Activated CD4-positive, alpha-beta T cell treated with anti-CD3 and anti-CD28 coated beads for 36 hours (primary cell): ENCODE data around the gene CRLF2. TPM values are rescaled to one million over a fixed set of nuclear protein-coding genes. Genes with fewer than 3 reads are reported as not detected.
"Not testable (repeated sequence)": the region's sequence is repeated elsewhere in the genome, so short reads cannot be mapped to it uniquely, and the experiment has no call there.

ENCODE experiments used
- ATAC-seq: fragments of 200-7000 bp; cut with Tn5 transposase; one replicate; pipeline ENCODE4 v1.10.0; 2021; ENCODE audit warnings: mild to moderate bottlenecking, moderate library complexity
- CTCF ChIA-PET: fragments of 350-600 bp; sonication (Branson Sonifier 250); formaldehyde crosslinking; loops from one replicate; lab custom pipeline; 2021; ENCODE audit warnings: antibody characterized with exemption; lab: Charles Lee
- POLR2A ChIA-PET: fragments of 350-600 bp; sonication (Branson Sonifier 250); formaldehyde crosslinking; loops from one replicate; lab custom pipeline; 2021; ENCODE audit warnings: antibody characterized with exemption, inconsistent platforms; lab: Charles Lee
- DNase-seq: peaks from one replicate; pipeline ENCODE4 v3.0.0-alpha.2; 2020
- H3K27ac Mint-ChIP-seq: one replicate; pipeline ENCODE4 v1.8.0; 2021; ENCODE audit warnings: mixed read lengths
- H3K27me3 Mint-ChIP-seq: one replicate; pipeline ENCODE4 v1.8.0; 2021; ENCODE audit warnings: mixed read lengths
- H3K36me3 Mint-ChIP-seq: one replicate; pipeline ENCODE4 v1.8.0; 2021; ENCODE audit warnings: low read depth, mixed read lengths
- H3K4me1 Mint-ChIP-seq: one replicate; pipeline ENCODE4 v1.8.0; 2021; ENCODE audit warnings: mixed read lengths
- H3K4me3 Mint-ChIP-seq: one replicate; pipeline ENCODE4 v1.8.0; 2021; ENCODE audit warnings: mild to moderate bottlenecking, moderate library complexity, mixed read lengths
- H3K9me3 Mint-ChIP-seq: one replicate; pipeline ENCODE4 v1.8.0; 2021; ENCODE audit warnings: low read depth, mixed read lengths
- intact Hi-C, 2 experiments: fragments of 100-400 bp; cut with DNase I in 1 of 2; cut with micrococcal nuclease in 1 of 2; formaldehyde crosslinking; loops; one replicate each; pipeline versions ENCODE4 v1.14.2 to v1.15.1; 2022 to 2024; cut with DNase I, micrococcal nuclease
- total RNA-seq, 2 experiments: library from RNA; stranded (reverse); gene quantifications; one replicate each; pipeline ENCODE4 v1.2.3, GENCODE V29; 2021

CRLF2 gene
- total RNA-seq, 2 experiments from 2014 or later: 1.3 to 1.7 TPM

DNA sequence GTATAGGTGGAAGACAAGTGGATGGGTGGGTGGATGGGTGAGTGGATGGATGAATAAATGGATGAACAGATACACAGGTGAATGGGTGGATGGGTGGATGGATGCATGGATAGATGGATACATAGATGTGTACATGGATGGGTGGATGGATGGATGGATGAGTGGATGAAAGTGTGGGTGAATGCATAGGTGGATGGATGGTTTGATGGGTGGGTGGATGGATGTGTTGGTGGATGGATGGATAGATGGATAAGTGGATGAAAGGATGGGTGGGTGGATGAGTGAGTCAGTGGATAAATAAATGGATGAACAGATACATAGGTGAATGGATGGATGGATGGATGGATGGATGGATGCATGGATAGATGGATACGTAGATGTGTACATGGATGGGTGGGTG is 1.6 kb downstream of the CRLF2 start:
- H3K27me3 Mint-ChIP-seq: peaks cover 15% of the 10 kb centered on the region
- H3K36me3 Mint-ChIP-seq: no peaks in the 10 kb centered on the region
- peaks cover 1% of the 10 kb centered on the region for H3K9me3 Mint-ChIP-seq
- POLR2A ChIA-PET: no interaction called here
- H3K4me3 Mint-ChIP-seq: no peak overlapping the region
- intact Hi-C loops: no loop called here
- H3K27ac Mint-ChIP-seq: no peak overlapping the region
- ATAC-seq: no peak
- CTCF ChIA-PET: no interaction called here
- no peak for DNase-seq
- peaks cover 35% of the 10 kb centered on the region for H3K4me1 Mint-ChIP-seq

DNA sequence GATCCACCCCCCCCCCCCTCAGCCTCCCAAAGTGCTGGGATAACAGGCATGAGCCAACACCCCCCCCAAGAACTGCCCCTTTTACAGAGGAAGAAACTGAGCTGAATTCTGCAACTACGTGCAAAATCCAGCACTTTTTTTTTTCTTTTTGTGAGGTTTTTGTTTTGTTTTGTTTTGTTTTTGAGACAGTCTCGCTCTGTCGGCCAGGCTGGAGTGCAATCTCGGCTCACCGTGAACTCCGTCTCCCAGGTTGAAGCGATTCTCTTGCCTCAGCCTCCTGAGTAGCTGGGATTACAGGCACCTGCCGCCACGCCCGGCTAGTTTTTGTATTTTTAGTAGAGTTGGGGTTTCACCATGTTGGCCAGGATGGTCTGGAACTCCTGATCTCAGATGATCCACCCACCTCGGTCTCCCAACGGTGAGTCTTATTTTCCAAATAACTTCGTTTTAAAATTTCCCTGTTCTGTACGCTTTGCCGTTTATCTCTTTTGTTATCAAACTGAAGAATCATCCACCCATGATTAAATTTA is 4.9 kb downstream of the CRLF2 start:
- Mint-ChIP-seq H3K36me3 (no peaks in the 10 kb centered on the region), H3K9me3 (peaks cover 1% of the 10 kb centered on the region), H3K4me3 (peak overlapping the region; percentile 50), H3K27ac (peak overlapping the region; percentile 69), H3K27me3 (peaks cover 7% of the 10 kb centered on the region), H3K4me1 (peaks cover 35% of the 10 kb centered on the region)
- ChIA-PET CTCF (no interaction called here), POLR2A (no interaction called here)
- DNase-seq: no peak
- intact Hi-C loops: loop anchor here in 1 of 2 experiments (1.0 to 5.0 kb wide), 6 partner anchors 18 to 1295 kb away; partner anchors contain the start of genes ASMTL, DHRSX, P2RY8 and SLC25A6
- ATAC-seq: no peak

DNA sequence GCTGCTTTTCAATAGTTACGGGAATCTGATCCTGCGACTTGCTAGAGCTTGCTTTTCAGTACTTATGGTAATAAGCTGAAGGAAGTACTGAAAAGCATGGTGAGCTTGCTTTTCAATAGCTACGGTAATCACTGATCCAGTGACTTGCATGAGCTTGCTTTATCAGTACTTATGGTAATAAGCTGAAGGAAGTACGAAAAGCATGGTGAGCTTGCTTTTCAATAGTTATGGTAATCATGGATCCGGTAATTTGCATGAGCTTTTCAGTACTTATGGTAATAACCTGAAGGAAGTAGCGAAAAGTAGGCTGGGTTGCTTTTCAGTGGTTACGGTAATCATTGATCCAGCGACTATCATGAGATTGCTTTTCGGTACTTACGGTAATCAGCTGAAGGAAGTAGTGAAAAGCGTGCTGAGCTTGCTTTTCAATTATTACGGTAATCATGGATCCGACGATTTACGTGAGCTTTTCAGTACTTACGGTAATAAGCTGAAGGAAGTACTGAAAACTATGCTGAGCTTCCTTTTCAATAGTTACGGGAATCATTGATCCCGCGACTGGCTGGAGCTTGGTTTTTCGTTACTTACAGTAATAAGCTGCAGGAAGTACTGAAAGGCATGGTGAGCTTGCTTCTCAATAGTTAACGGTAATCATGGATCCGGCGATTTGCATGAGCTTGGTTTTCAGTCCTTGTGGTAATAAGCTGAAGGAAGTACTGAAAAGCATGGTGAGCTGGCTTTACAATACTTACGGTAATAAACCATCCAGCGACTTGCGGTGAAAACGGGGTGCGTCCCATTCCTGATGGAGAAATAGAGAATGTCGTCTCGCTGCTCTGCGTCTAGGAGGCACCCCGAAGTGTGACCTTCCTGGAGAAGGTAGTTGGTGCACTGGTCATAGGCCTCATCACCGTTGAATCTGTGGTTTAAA is 6.5 kb downstream of the CRLF2 start:
- Mint-ChIP-seq H3K4me3 (peak overlapping the region; percentile 67), H3K36me3 (no peaks in the 10 kb centered on the region), H3K4me1 (peaks cover 29% of the 10 kb centered on the region), H3K27ac (peak overlapping the region; percentile 42), H3K9me3 (no peaks in the 10 kb centered on the region), H3K27me3 (peaks cover 4% of the 10 kb centered on the region)
- ChIA-PET POLR2A (no interaction called here), CTCF (no interaction called here)
- ATAC-seq: peak; percentile 53
- intact Hi-C loops: loop anchor here (1.0 to 5.0 kb wide), 4 partner anchors 40 to 1296 kb away; partner anchors contain the start of genes DHRSX (in 1 of the 2), P2RY8 (in 1 of the 2), SLC25A6 (in 1 of the 2) and ZBED1 (in 1 of the 2)
- peak; percentile 46 for DNase-seq

DNA sequence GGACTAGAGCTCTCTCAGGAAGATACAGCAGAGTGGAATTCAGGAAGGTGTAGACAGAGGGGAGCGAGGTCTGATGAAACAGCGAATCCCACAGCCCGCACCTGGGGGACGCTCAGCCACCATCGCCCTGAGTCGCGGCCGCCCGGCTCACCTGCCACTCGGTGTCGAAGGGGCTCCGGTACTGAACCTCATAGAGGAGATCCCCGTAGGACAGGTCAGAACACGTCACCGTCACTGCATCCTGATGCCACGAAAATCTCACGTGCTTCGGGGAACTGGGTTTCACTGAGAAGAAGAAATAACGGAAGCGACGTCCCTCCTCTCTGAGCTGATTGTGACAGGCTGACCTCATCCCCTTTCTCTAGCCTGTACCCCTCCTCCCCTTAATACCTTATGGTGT is 10.2 kb downstream of the CRLF2 start:
- ChIA-PET POLR2A (no interaction called here), CTCF (no interaction called here)
- Mint-ChIP-seq H3K4me3 (no peak overlapping the region), H3K9me3 (no peaks in the 10 kb centered on the region), H3K4me1 (peaks cover 13% of the 10 kb centered on the region), H3K36me3 (no peaks in the 10 kb centered on the region), H3K27me3 (no peaks in the 10 kb centered on the region), H3K27ac (no peak overlapping the region)
- ATAC-seq: no peak
- DNase-seq: no peak
- intact Hi-C loops: no loop called here

DNA sequence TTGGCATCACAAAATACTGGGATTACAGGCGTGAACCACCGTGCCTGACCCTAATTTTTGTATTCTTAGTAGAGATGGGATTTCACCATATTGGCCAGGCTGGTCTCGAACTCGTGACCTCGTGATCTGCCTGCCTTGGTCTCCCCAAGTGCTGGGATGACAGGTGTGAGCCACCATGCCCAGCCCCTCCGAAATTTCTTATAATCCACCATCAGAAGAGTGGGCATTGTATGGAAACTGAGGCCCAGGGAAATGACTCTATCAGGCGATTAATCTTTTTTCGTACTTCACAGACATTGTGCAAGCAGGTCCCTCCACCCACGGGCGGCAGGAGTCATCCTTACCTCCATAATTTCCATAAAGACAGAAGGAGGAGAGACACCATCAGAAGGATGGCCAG is 16.0 kb downstream of the CRLF2 start:
- intact Hi-C loops: no loop called here
- Mint-ChIP-seq H3K9me3 (no peaks in the 10 kb centered on the region), H3K36me3 (no peaks in the 10 kb centered on the region), H3K4me3 (no peak overlapping the region), H3K27me3 (no peaks in the 10 kb centered on the region), H3K27ac (no peak overlapping the region), H3K4me1 (no peaks in the 10 kb centered on the region)
- ATAC-seq: no peak
- ChIA-PET CTCF (no interaction called here), POLR2A (no interaction called here)
- DNase-seq: no peak

DNA sequence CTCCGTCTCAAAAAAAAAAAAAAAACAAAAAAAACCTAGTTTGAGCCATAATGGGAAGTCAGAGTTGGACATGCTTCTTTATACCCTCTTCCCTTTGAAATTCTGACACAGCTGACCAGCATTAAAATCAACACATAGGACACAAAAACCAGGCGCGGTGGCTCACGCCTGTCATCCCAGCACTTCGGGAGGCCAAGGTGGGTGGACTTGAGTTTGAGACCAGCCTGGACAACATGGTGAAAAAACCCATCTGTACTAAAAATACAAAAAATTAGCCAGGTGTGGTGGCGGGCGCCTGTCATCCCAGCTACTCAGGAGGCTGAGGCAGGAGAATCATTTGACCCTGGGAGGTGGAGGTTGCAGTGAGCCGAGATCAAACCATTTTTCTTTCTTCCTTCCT is 20.3 kb downstream of the CRLF2 start:
- CTCF ChIA-PET, H3K36me3 Mint-ChIP-seq, ATAC-seq, intact Hi-C loops, DNase-seq, H3K4me3 Mint-ChIP-seq, POLR2A ChIA-PET, H3K27me3 Mint-ChIP-seq, H3K27ac Mint-ChIP-seq, H3K4me1 Mint-ChIP-seq, H3K9me3 Mint-ChIP-seq: not testable (repeated sequence)

DNA sequence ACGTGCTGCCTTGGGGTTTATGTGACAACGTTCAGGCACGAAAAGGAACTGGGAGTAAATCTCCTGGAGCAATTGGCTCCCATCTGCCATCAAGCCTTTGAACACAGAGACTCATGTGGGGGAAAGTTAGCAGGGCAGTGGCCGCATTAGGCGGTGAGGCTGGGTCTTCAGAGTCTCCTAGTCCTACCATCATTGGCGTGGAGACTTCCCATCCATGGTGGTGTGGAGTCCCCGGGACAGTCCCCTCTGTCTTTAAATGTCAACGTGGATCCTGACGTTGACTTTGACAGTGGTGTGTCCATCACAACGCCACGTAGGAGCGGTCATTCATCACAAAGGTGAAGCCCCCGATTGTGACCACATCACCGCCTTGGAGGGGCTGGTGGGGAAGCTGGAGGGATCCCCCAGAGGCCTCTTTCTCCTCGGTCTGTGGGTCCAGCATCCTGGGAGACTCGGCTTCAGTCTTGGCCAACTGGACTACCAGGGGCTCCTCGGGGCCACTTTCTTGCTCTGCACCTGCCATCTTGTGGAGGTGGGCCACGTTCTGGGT is 21.8 kb downstream of the CRLF2 start:
- Mint-ChIP-seq H3K9me3 (no peaks in the 10 kb centered on the region), H3K27ac (no peak overlapping the region), H3K4me1 (no peaks in the 10 kb centered on the region), H3K4me3 (no peak overlapping the region), H3K36me3 (no peaks in the 10 kb centered on the region), H3K27me3 (no peaks in the 10 kb centered on the region)
- POLR2A ChIA-PET: no interaction called here
- DNase-seq (no peak), ATAC-seq (no peak)
- CTCF ChIA-PET: no interaction called here
- intact Hi-C loops: no loop called here

DNA sequence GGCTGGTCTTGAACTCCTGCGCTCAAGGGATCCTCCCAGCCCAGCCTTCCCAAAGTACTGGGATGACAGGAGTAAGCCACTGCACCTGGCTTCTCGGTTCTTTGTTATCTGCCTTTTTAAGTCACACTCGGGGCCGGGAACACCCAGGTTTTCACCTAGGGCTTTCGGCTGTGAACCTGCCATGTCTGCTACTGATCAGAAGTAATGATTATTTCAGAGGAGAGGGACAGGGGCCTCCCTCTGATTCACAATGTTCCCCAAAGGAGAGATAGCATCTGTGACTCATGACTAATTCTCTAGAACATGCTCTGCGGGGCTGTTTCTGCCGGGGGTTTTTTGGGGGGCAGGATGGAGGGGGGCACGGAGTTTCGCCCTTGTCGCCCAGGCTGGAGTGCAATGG is 26.9 kb downstream of the CRLF2 start:
- no peaks in the 10 kb centered on the region for H3K9me3 Mint-ChIP-seq
- intact Hi-C loops: no loop called here
- H3K4me1 Mint-ChIP-seq: peaks cover 3% of the 10 kb centered on the region
- ChIA-PET CTCF (no interaction called here), POLR2A (no interaction called here)
- no peaks in the 10 kb centered on the region for H3K27me3 Mint-ChIP-seq
- DNase-seq (no peak), ATAC-seq (no peak)
- no peak overlapping the region for H3K4me3 Mint-ChIP-seq
- no peaks in the 10 kb centered on the region for H3K36me3 Mint-ChIP-seq
- H3K27ac Mint-ChIP-seq: no peak overlapping the region

DNA sequence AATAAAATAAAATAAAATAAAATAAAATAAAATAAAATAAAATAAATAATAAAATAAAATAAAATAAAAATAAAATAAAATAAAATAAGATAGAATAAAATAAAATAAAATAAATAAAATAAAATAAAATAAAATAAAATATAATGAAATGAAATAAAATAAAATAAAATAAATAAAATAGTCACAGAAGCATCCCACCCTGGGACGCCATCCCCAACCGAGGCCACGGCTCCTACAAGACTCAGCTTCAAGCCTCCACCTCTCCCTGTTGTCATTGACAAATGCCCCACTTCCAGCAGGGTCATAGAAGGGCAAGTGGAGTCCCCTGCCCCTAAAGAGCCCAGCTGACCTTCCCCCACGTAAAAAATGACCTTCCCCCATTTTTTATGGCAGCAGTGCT is 30.2 kb downstream of the CRLF2 start:
- Mint-ChIP-seq H3K4me1 (peaks cover 3% of the 10 kb centered on the region), H3K27me3 (no peaks in the 10 kb centered on the region), H3K27ac (no peak overlapping the region), H3K4me3 (no peak overlapping the region), H3K9me3 (no peaks in the 10 kb centered on the region), H3K36me3 (no peaks in the 10 kb centered on the region)
- intact Hi-C loops: no loop called here
- ATAC-seq (no peak), DNase-seq (no peak)
- ChIA-PET CTCF (no interaction called here), POLR2A (no interaction called here)

DNA sequence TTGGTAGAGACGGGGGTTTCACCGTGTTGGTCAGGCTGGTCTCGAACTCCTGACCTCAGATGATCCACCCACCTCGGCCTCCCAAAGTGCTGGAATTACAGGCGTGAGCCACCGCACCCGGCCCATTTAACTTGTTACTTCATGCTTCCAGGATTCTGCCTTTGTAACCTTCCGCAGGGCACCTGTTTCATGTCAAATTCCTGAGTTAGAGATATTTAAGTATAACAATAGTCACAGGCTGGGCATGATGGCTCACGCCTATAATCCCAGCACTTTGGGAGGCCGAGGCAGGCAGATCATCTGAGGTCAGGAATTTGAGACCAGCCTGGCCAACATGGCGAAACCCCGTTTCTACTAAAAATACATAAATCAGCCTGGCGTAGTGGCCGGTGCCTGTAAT is 30.8 kb downstream of the CRLF2 start:
- POLR2A ChIA-PET, H3K4me1 Mint-ChIP-seq, H3K4me3 Mint-ChIP-seq, H3K27ac Mint-ChIP-seq, DNase-seq, intact Hi-C loops, CTCF ChIA-PET, H3K36me3 Mint-ChIP-seq, H3K27me3 Mint-ChIP-seq, ATAC-seq, H3K9me3 Mint-ChIP-seq: not testable (repeated sequence)

DNA sequence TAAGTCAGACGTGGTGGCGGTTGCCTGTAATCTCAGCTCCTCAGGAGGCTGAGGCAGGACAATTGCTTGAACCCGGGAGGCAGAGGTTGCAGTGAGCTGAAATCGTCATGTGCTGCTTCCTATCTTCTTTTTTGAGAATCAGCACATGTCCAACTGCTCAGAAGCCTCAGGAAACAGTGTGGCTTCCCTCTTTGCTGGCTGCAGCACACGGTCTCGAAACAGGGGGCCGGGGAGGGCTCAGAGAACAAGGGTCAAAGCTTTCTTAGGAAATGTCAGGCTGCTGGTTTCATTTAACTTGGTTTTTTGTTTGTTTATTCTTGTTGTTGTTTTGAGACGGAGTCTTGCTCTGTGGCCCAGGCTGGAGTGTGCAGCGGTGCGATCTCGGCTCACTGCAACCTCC is 31.3 kb downstream of the CRLF2 start:
- CTCF ChIA-PET: no interaction called here
- intact Hi-C loops: no loop called here
- no peak overlapping the region for H3K27ac Mint-ChIP-seq
- ATAC-seq (no peak), DNase-seq (no peak)
- H3K4me1 Mint-ChIP-seq: peaks cover 3% of the 10 kb centered on the region
- H3K36me3 Mint-ChIP-seq: no peaks in the 10 kb centered on the region
- POLR2A ChIA-PET: no interaction called here
- H3K27me3 Mint-ChIP-seq: no peaks in the 10 kb centered on the region
- no peak overlapping the region for H3K4me3 Mint-ChIP-seq
- H3K9me3 Mint-ChIP-seq: no peaks in the 10 kb centered on the region
